Activated CD4-positive, alpha-beta T cell treated with anti-CD3 and anti-CD28 coated beads, Interleukin-2, amount 10 ng/mL, durations not matched to agents 7 days and 5 days (primary cell): ENCODE results near the gene FAM3C. TPM values are rescaled to one million over a fixed set of nuclear protein-coding genes. Genes with fewer than 3 reads are reported as not detected.

Source experiments
- total RNA-seq, 2 experiments: library from RNA; stranded (reverse); gene quantifications; one replicate each; pipeline ENCODE4 v1.2.3, GENCODE V29; 2021

FAM3C gene
- total RNA-seq, 2 experiments from 2014 or later: 12.2 to 15.6 TPM

Other genes starting within 250 kb of the FAM3C start
- gene WNT16, start 67.3 kb downstream of the FAM3C start, total RNA-seq: not detected